Measurements from ENCODE around the gene SLC38A3. TPM values are rescaled to one million over a fixed set of nuclear protein-coding genes. Genes with fewer than 3 reads are reported as not detected.
"Not testable (repeated sequence)": the region's sequence is repeated elsewhere in the genome, so short reads cannot be mapped to it uniquely, and the experiment has no call there.

The SLC38A3 gene
- total and polyA plus RNA-seq, 4 donors, result 10.5 to 71.5 (median 55.3) TPM

GRCh38 chr3:50207359-50208042, 2.4 kb downstream of the SLC38A3 start:
- Histone ChIP-seq H3K36me3 (ENCODE audit: control insufficient read depth, insufficient read depth, low read length) (peaks cover 7% of the 10 kb centered on the region), H3K27me3 (ENCODE audit: control insufficient read depth, insufficient read depth, low read length) (peaks cover 21% of the 10 kb centered on the region), H3K9me3 (ENCODE audit: control insufficient read depth, insufficient read depth, low read length) (no peaks in the 10 kb centered on the region), H3K4me3 (ENCODE audit: low read depth, low read length) (no peak overlapping the region), H3K4me1 (ENCODE audit: control insufficient read depth, insufficient read depth, low read length) (peaks cover 84% of the 10 kb centered on the region), H3K27ac (ENCODE audit: low read depth, low read length) (peak overlapping the region; percentile 48)
- DNase-seq (ENCODE audit: low read depth in 4 of 6, low spot score in 6 of 6), result no peak
- 85% methylated on average over 12 of the region's 17 CpGs for WGBS (ENCODE audit: insufficient coverage)

GRCh38 chr3:50208677-50209344, 3.7 kb downstream of the SLC38A3 start:
- Histone ChIP-seq H3K9me3 (ENCODE audit: control insufficient read depth, insufficient read depth, low read length) (no peaks in the 10 kb centered on the region), H3K27me3 (ENCODE audit: control insufficient read depth, insufficient read depth, low read length) (peaks cover 18% of the 10 kb centered on the region), H3K4me3 (ENCODE audit: low read depth, low read length) (no peak overlapping the region), H3K4me1 (ENCODE audit: control insufficient read depth, insufficient read depth, low read length) (peaks cover 86% of the 10 kb centered on the region), H3K36me3 (ENCODE audit: control insufficient read depth, insufficient read depth, low read length) (peaks cover 11% of the 10 kb centered on the region), H3K27ac (ENCODE audit: low read depth, low read length) (peak overlapping the region; percentile 66)
- peak in 2 of 6 donors; percentile 9 to 70 for DNase-seq (ENCODE audit: low read depth in 4 of 6, low spot score in 6 of 6)
- WGBS (ENCODE audit: insufficient coverage), result 30% methylated on average over 12 of the region's 14 CpGs

- Histone ChIP-seq H3K4me1 (ENCODE audit: control insufficient read depth, insufficient read depth, low read length) (peaks cover 88% of the 10 kb centered on the region), H3K4me3 (ENCODE audit: low read depth, low read length) (no peak overlapping the region), H3K27ac (ENCODE audit: low read depth, low read length) (no peak overlapping the region), H3K9me3 (ENCODE audit: control insufficient read depth, insufficient read depth, low read length) (no peaks in the 10 kb centered on the region), H3K27me3 (ENCODE audit: control insufficient read depth, insufficient read depth, low read length) (peaks cover 9% of the 10 kb centered on the region), H3K36me3 (ENCODE audit: control insufficient read depth, insufficient read depth, low read length) (peaks cover 22% of the 10 kb centered on the region)
- 69% methylated on average over 4 of the region's 5 CpGs for WGBS (ENCODE audit: insufficient coverage)
- no peak for DNase-seq (ENCODE audit: low read depth in 4 of 6, low spot score in 6 of 6)
These were observed 5.1 kb downstream of the SLC38A3 start for GRCh38 chr3:50210176-50210509.

GRCh38 chr3:50210510-50211367, 5.7 kb downstream of the SLC38A3 start:
- H3K27ac ChIP-seq (ENCODE audit: low read depth, low read length), result no peak overlapping the region
- peaks cover 26% of the 10 kb centered on the region for H3K36me3 ChIP-seq (ENCODE audit: control insufficient read depth, insufficient read depth, low read length)
- no peaks in the 10 kb centered on the region for H3K9me3 ChIP-seq (ENCODE audit: control insufficient read depth, insufficient read depth, low read length)
- H3K4me3 ChIP-seq (ENCODE audit: low read depth, low read length), result no peak overlapping the region
- H3K4me1 ChIP-seq (ENCODE audit: control insufficient read depth, insufficient read depth, low read length), result peaks cover 86% of the 10 kb centered on the region
- 78% methylated on average over 12 of the region's 13 CpGs for WGBS (ENCODE audit: insufficient coverage)
- no peak for DNase-seq (ENCODE audit: low read depth in 4 of 6, low spot score in 6 of 6)
- H3K27me3 ChIP-seq (ENCODE audit: control insufficient read depth, insufficient read depth, low read length), result peaks cover 3% of the 10 kb centered on the region

- Histone ChIP-seq H3K4me1 (ENCODE audit: control insufficient read depth, insufficient read depth, low read length) (peaks cover 80% of the 10 kb centered on the region), H3K36me3 (ENCODE audit: control insufficient read depth, insufficient read depth, low read length) (peaks cover 32% of the 10 kb centered on the region)
- H3K4me3 ChIP-seq (ENCODE audit: low read depth, low read length); H3K27me3 ChIP-seq (ENCODE audit: control insufficient read depth, insufficient read depth, low read length); H3K27ac ChIP-seq (ENCODE audit: low read depth, low read length); H3K9me3 ChIP-seq (ENCODE audit: control insufficient read depth, insufficient read depth, low read length); DNase-seq (ENCODE audit: low read depth in 4 of 6, low spot score in 6 of 6): not testable (repeated sequence)
- 91% methylated on average over 2 of the region's 5 CpGs for WGBS (ENCODE audit: insufficient coverage)
These were observed 6.3 kb downstream of the SLC38A3 start for GRCh38 chr3:50211368-50211717.

- H3K4me1 ChIP-seq (ENCODE audit: control insufficient read depth, insufficient read depth, low read length), result peaks cover 74% of the 10 kb centered on the region
- 70% methylated on average over 2 of the region's 2 CpGs for WGBS (ENCODE audit: insufficient coverage)
- peaks cover 35% of the 10 kb centered on the region for H3K36me3 ChIP-seq (ENCODE audit: control insufficient read depth, insufficient read depth, low read length)
- no peaks in the 10 kb centered on the region for H3K27me3 ChIP-seq (ENCODE audit: control insufficient read depth, insufficient read depth, low read length)
- no peak for DNase-seq (ENCODE audit: low read depth in 4 of 6, low spot score in 6 of 6)
- no peak overlapping the region for H3K4me3 ChIP-seq (ENCODE audit: low read depth, low read length)
- H3K9me3 ChIP-seq (ENCODE audit: control insufficient read depth, insufficient read depth, low read length), result no peaks in the 10 kb centered on the region
- H3K27ac ChIP-seq (ENCODE audit: low read depth, low read length), result no peak overlapping the region
These were observed 6.9 kb downstream of the SLC38A3 start for GRCh38 chr3:50211930-50212329.

GRCh38 chr3:50212502-50212901, 7.4 kb downstream of the SLC38A3 start:
- Histone ChIP-seq H3K4me3 (ENCODE audit: low read depth, low read length) (no peak overlapping the region), H3K27ac (ENCODE audit: low read depth, low read length) (peak overlapping the region; percentile 84), H3K4me1 (ENCODE audit: control insufficient read depth, insufficient read depth, low read length) (peaks cover 68% of the 10 kb centered on the region), H3K27me3 (ENCODE audit: control insufficient read depth, insufficient read depth, low read length) (no peaks in the 10 kb centered on the region), H3K36me3 (ENCODE audit: control insufficient read depth, insufficient read depth, low read length) (peaks cover 37% of the 10 kb centered on the region), H3K9me3 (ENCODE audit: control insufficient read depth, insufficient read depth, low read length) (no peaks in the 10 kb centered on the region)
- 76% methylated on average over 4 of the region's 4 CpGs for WGBS (ENCODE audit: insufficient coverage)
- no peak for DNase-seq (ENCODE audit: low read depth in 4 of 6, low spot score in 6 of 6)

- WGBS (ENCODE audit: insufficient coverage), result 62% methylated on average over 2 of the region's 3 CpGs
- Histone ChIP-seq H3K4me3 (ENCODE audit: low read depth, low read length) (no peak overlapping the region), H3K36me3 (ENCODE audit: control insufficient read depth, insufficient read depth, low read length) (peaks cover 41% of the 10 kb centered on the region), H3K27ac (ENCODE audit: low read depth, low read length) (peak overlapping the region; percentile 84), H3K9me3 (ENCODE audit: control insufficient read depth, insufficient read depth, low read length) (no peaks in the 10 kb centered on the region), H3K4me1 (ENCODE audit: control insufficient read depth, insufficient read depth, low read length) (peaks cover 64% of the 10 kb centered on the region), H3K27me3 (ENCODE audit: control insufficient read depth, insufficient read depth, low read length) (no peaks in the 10 kb centered on the region)
- DNase-seq (ENCODE audit: low read depth in 4 of 6, low spot score in 6 of 6), result no peak
These were observed 7.9 kb downstream of the SLC38A3 start for GRCh38 chr3:50212971-50213370.

- peaks cover 60% of the 10 kb centered on the region for H3K4me1 ChIP-seq (ENCODE audit: control insufficient read depth, insufficient read depth, low read length)
- 26% methylated on average over 12 of the region's 12 CpGs for WGBS (ENCODE audit: insufficient coverage)
- peak overlapping the region; percentile 84 for H3K27ac ChIP-seq (ENCODE audit: low read depth, low read length)
- peaks cover 44% of the 10 kb centered on the region for H3K36me3 ChIP-seq (ENCODE audit: control insufficient read depth, insufficient read depth, low read length)
- no peak overlapping the region for H3K4me3 ChIP-seq (ENCODE audit: low read depth, low read length)
- no peaks in the 10 kb centered on the region for H3K9me3 ChIP-seq (ENCODE audit: control insufficient read depth, insufficient read depth, low read length)
- H3K27me3 ChIP-seq (ENCODE audit: control insufficient read depth, insufficient read depth, low read length), result no peaks in the 10 kb centered on the region
- peak in 4 of 6 donors; percentile 31 to 91 (median 77) for DNase-seq (ENCODE audit: low read depth in 4 of 6, low spot score in 6 of 6)
These were observed 8.3 kb downstream of the SLC38A3 start for GRCh38 chr3:50213373-50213772.

Data from spinal cord (tissue), 10 donors.